ENCODE measurements around the gene TBCK. TPM values are rescaled to one million over a fixed set of nuclear protein-coding genes. Genes with fewer than 3 reads are reported as not detected.

Gene TBCK
- total RNA-seq, 4 donors from 2014 or later, result 49.2 to 70.6 (median 58.7) TPM

GRCh38 chr4:106210021-106210420 is 106.0 kb downstream of the TBCK start:
- no peak for TF ChIP-seq POLR2A (IDR thresholded peaks at IDR 0.05)
- no peak for TF ChIP-seq CTCF (IDR thresholded peaks at IDR 0.05)
- no peak for DNase-seq
- intact Hi-C loops (cut with DNase I), result no loop called here
- Histone ChIP-seq H3K27ac (no peak overlapping the region), H3K27me3 (no peaks in the 10 kb centered on the region), H3K36me3 (no peaks in the 10 kb centered on the region), H3K4me3 (replicated peaks in 1 of 3) (no peak overlapping the region), H3K4me1 (no peaks in the 10 kb centered on the region), H3K9me3 (no peaks in the 10 kb centered on the region)

- Histone ChIP-seq H3K27me3 (no peaks in the 10 kb centered on the region), H3K4me3 (replicated peaks in 1 of 3) (no peak overlapping the region), H3K36me3 (no peaks in the 10 kb centered on the region), H3K4me1 (no peaks in the 10 kb centered on the region), H3K27ac (no peak overlapping the region), H3K9me3 (no peaks in the 10 kb centered on the region)
- 97 to 100% methylated on average over 5 of the region's 5 CpGs for whole genome bisulfite sequencing, 2 donors
- no peak for DNase-seq
- intact Hi-C loops (cut with DNase I), result no loop called here
- TF ChIP-seq POLR2A (IDR thresholded peaks at IDR 0.05), result no peak
- no peak for TF ChIP-seq CTCF (IDR thresholded peaks at IDR 0.05)
These were observed 107.2 kb downstream of the TBCK start for GRCh38 chr4:106208481-106209460.

DNA sequence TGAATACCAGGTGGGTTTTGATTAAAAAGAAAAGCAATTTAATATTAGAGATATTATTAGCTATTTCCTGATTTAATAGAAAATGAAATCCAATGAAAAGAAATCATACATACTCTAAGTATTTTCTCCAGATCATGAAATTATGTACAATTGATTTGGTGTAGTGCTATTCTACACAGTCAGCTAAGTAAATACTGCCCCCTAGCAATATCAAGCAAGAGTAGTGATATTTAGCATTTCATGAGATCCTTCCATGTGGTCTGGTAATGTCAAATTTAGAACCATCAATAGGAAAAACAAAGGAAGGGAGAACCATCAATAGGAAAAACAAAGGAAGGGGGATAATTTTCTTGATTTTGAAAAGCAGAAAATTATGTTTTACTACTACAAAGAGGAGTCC is 114.6 kb downstream of the TBCK start:
- no peak overlapping the region for H3K27ac ChIP-seq
- no peaks in the 10 kb centered on the region for H3K27me3 ChIP-seq
- no peaks in the 10 kb centered on the region for H3K36me3 ChIP-seq
- H3K9me3 ChIP-seq, result no peaks in the 10 kb centered on the region
- TF ChIP-seq POLR2A (IDR thresholded peaks at IDR 0.05) (no peak), CTCF (IDR thresholded peaks at IDR 0.05) (peak in 3 of 6 experiments; percentile 39 to 52 (median 40))
- H3K4me1 ChIP-seq, result no peaks in the 10 kb centered on the region
- H3K4me3 ChIP-seq (replicated peaks in 1 of 3), result no peak overlapping the region
- intact Hi-C loops (cut with DNase I), result no loop called here
- no peak for DNase-seq

GRCh38 chr4:106195435-106195950 is 120.5 kb downstream of the TBCK start:
- no peak overlapping the region for H3K4me3 ChIP-seq (replicated peaks in 1 of 3)
- H3K36me3 ChIP-seq, result peaks cover 0 to 6% of the 10 kb centered on the region in 2 donors
- TF ChIP-seq CTCF (IDR thresholded peaks at IDR 0.05) (no peak), POLR2A (IDR thresholded peaks at IDR 0.05) (no peak)
- H3K27ac ChIP-seq, result no peak overlapping the region
- intact Hi-C loops (cut with DNase I), result no loop called here
- H3K27me3 ChIP-seq, result no peaks in the 10 kb centered on the region
- WGBS, 2 donors, result 100% methylated on average over 1 of the region's 1 CpG
- H3K4me1 ChIP-seq, result no peaks in the 10 kb centered on the region
- H3K9me3 ChIP-seq, result no peaks in the 10 kb centered on the region
- no peak for DNase-seq

- WGBS, 2 donors, result 94 to 96% methylated on average over 1 of the region's 1 CpG
- H3K27me3 ChIP-seq, result no peaks in the 10 kb centered on the region
- intact Hi-C loops (cut with DNase I), result no loop called here
- no peak for DNase-seq
- H3K27ac ChIP-seq, result no peak overlapping the region
- TF ChIP-seq CTCF (IDR thresholded peaks at IDR 0.05) (no peak), POLR2A (IDR thresholded peaks at IDR 0.05) (no peak)
- no peaks in the 10 kb centered on the region for H3K9me3 ChIP-seq
- H3K4me3 ChIP-seq (replicated peaks in 1 of 3), result no peak overlapping the region
- no peaks in the 10 kb centered on the region for H3K4me1 ChIP-seq
- peaks cover 0 to 6% of the 10 kb centered on the region in 2 donors for H3K36me3 ChIP-seq
These were observed 121.2 kb downstream of the TBCK start for GRCh38 chr4:106194801-106195200.
